GM12874 (cell line): ENCODE results near the gene ANXA2R.

Experiments
- CTCF ChIP-seq: IDR thresholded peaks from 2 replicates; pipeline ENCODE4 v1.5.1; 2011; ENCODE audit warnings: low read depth, mild to moderate bottlenecking, control low read depth, low read length, moderate library complexity; ENCODE audit not compliant: insufficient read depth

The ANXA2R gene

GRCh38 chr5:43040287-43041098 lies at the start of gene ANXA2R:
Gene ANXA2R, minus strand, starts transcription at chr5:43040319. Its CDS starts 273 bp downstream, at chr5:43040046.
- peak; percentile 82 for TF ChIP-seq CTCF

DNA sequence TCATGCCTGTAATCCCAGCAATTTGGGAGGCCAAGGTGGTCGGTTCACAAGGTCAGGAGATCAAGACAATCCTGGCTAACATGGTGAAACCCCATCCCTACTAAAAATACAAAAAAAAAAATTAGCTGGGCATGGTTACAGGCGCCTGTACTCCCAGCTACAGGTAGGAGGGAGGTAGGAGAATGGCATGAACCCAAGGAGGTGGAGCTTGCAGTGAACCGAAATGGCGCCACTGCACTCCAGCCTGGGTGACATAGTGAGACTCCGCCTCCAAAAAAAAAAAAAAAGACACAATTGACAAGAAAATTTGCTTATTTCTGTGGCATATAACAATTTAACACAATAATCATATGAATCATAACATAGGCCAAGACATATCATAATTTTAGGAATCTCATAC lies 45.3 kb upstream of the ANXA2R start:
- no peak for TF ChIP-seq CTCF

DNA sequence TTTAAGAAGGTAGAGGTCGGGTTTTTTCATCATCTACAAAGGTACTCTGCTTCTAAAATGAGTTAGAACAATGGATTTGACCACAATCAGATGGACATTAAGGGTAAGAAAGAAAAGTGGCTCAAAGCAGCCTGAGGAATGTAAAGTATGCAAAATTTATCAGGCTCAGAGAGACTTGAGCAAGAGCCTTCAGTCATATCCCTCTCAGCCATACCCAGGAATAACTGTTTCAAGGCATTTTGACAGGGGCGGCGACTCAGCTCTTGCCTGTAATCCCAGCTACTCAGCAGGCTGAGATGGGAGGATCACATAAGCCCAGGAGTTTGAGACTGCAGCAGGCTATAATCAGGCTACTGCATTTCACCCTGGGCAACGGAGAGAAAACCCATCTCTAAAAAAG lies 38.8 kb upstream of the ANXA2R start:
- no peak for TF ChIP-seq CTCF

DNA sequence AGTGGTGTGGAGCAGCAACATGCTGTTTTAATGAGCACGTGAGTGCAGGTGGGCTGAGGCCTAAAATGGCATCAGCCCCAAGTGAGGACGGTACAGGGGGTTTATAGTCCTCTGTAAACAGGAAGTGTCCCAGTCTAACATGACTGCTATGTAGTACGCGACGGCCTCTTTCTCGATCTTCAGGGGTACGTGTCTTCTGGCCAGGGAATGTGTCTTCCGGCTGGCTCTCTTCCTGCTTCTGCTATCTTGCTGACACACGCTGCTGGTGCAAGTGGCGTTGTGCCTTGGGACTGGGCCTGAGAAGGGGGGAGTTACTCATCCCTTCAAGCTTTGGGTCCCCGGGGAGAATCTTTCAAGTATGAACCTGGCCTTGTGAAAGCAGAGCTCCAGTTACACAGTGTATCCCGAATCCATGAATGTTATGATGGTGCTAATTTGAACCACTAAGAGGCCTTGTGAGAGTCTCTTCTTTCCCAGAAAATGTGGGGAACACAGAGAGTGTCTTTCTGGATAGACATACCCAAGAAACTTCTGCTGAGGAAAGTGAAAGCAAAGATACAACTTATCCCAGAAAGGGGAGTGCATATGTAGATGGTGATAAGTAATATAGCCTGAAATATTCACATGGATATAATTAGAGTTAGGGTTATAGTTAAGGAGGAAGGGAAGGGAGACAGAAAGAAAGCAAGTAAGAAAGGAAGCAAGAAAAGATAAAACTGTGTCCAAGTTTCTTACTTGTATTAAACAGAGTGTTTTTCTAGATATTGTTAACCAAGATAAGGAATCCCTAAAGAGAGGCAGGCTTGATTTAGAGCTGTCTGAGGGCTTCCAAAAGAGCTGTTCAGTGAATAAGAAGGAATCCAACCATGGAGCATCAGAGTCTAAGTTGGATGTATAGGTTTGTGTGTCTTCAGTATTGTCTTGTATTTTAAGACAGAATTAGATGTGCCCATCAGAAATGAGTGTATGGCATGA lies 35.5 kb upstream of the ANXA2R start:
- no peak for TF ChIP-seq CTCF

- no peak for TF ChIP-seq CTCF
Observed at GRCh38 chr5:43074987-43075318, 34.8 kb upstream of the ANXA2R start.

- peak; percentile 65 for TF ChIP-seq CTCF
Observed at GRCh38 chr5:43073597-43074546, 33.8 kb upstream of the ANXA2R start.
